Choroid plexus epithelial cell (primary cell): ENCODE data around the gene GDF15.

Source experiments
- DNase-seq: peaks from one replicate; pipeline ENCODE4 v3.0.0-alpha.2; 2010; ENCODE audit warnings: low read depth
- H3K4me3 ChIP-seq: 2 replicates; pipeline ENCODE4 v1.5.1; 2011; ENCODE audit warnings: low read depth, mild to moderate bottlenecking, control low read depth, low read length, moderate library complexity
- TF ChIP-seq, protein P1 (sequence below): conservative IDR thresholded peaks from 2 replicates; pipeline ENCODE4 v1.5.1; 2011; ENCODE audit warnings: low read depth, mild to moderate bottlenecking, control low read depth, inconsistent platforms, low read length, moderate library complexity

The GDF15 gene

GRCh38 chr19:18427080-18427742 lies 41.3 kb downstream of the GDF15 start:
- no peak overlapping the region for H3K4me3 ChIP-seq
- no peak for DNase-seq
- TF ChIP-seq, protein P1, sequence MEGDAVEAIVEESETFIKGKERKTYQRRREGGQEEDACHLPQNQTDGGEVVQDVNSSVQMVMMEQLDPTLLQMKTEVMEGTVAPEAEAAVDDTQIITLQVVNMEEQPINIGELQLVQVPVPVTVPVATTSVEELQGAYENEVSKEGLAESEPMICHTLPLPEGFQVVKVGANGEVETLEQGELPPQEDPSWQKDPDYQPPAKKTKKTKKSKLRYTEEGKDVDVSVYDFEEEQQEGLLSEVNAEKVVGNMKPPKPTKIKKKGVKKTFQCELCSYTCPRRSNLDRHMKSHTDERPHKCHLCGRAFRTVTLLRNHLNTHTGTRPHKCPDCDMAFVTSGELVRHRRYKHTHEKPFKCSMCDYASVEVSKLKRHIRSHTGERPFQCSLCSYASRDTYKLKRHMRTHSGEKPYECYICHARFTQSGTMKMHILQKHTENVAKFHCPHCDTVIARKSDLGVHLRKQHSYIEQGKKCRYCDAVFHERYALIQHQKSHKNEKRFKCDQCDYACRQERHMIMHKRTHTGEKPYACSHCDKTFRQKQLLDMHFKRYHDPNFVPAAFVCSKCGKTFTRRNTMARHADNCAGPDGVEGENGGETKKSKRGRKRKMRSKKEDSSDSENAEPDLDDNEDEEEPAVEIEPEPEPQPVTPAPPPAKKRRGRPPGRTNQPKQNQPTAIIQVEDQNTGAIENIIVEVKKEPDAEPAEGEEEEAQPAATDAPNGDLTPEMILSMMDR, result no peak

GRCh38 chr19:18427743-18428113 lies 41.8 kb downstream of the GDF15 start:
- TF ChIP-seq, protein P1, result no peak
- DNase-seq, result no peak
- no peak overlapping the region for H3K4me3 ChIP-seq

GRCh38 chr19:18428173-18428786 lies 42.3 kb downstream of the GDF15 start:
- H3K4me3 ChIP-seq, result no peak overlapping the region
- TF ChIP-seq, protein P1, result no peak
- no peak for DNase-seq

DNA sequence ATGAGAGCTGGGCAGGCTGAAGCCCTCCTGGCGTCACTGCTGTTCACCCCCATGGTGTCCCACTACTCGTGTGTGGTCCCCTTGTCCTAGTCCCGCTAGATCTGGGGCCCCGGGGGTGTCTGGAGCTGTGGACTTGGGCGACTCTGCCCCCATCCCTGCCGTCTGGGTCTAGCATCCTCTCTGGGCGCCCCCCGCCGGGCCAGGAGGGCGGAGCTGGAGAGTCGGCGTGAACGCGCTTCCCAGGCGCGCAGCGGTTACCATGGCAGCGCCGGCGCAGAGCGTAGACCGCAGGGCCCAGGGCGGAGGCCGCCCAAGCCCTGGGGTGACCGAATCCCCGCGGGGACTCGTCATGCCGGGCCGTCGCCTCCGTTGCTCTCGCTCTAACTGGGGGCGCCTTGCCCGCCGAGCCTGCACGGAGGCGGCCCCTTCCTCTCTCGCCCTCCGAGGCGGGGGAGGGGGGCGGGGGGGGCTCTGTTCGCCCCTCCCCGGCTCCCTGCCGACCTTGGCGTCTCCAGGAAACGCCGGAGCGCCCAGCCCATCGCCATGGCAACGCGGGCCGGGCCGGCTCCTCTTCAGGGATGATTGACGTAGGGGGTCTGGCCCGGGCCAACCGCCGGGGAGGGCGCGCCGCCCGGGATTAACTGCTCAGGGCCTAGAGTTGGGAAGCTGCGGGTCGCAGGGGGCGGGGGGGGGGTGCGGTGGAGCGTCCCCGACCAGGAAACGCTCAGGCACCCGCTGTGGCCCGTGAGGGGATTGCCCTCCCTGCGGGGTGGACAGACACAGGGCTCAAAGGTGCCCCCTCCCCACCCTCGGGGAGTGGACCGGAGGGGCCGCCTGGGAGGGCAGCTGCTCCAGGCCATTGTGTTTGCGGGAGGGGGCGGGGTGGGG lies 43.1 kb downstream of the GDF15 start:
- DNase-seq, result peak; percentile 96
- H3K4me3 ChIP-seq, result peak overlapping the region; percentile 56
- TF ChIP-seq, protein P1, result no peak

- peak overlapping the region; percentile 56 for H3K4me3 ChIP-seq
- TF ChIP-seq, protein P1, result no peak
- DNase-seq, result peak; percentile 52
These were observed 43.9 kb downstream of the GDF15 start for GRCh38 chr19:18429717-18430416.

- TF ChIP-seq, protein P1, result no peak
- no peak for DNase-seq
- H3K4me3 ChIP-seq, result no peak overlapping the region
These were observed 44.6 kb downstream of the GDF15 start for GRCh38 chr19:18430417-18431144.
